Upper lobe of left lung (tissue), 6 donors: ENCODE results near the gene OCIAD2. TPM values are rescaled to one million over a fixed set of nuclear protein-coding genes. Genes with fewer than 3 reads are reported as not detected.
A peak's percentile ranks its signal among the peaks of the same experiment; 100 is the strongest.

Source experiments
- ATAC-seq, 2 donors: fragments of 200-7000 bp; cut with Tn5 transposase; one replicate each; pipeline ENCODE4 v1.9.1; 2022; ENCODE audit warnings: mild to moderate bottlenecking in 2 of 2, moderate library complexity in 2 of 2; ENCODE audit not compliant: low FRiP score in 2 of 2
- DNase-seq, 2 donors: peaks; one replicate each; pipeline ENCODE4 v3.0.0-alpha.2; 2019 to 2020
- H3K27ac ChIP-seq, 4 donors: fragments of 200-600 bp; sonication (generic); one replicate each; pipeline ENCODE4 v1.5.1; 2016 to 2019
- H3K27me3 ChIP-seq, 4 donors: fragments of 200-600 bp; sonication (generic); one replicate each; pipeline ENCODE4 v1.5.1; 2017 to 2019
- H3K36me3 ChIP-seq, 4 donors: fragments of 200-600 bp; sonication (generic); one replicate each; pipeline ENCODE4 v1.5.1; 2016 to 2019
- H3K4me1 ChIP-seq, 4 donors: fragments of 200-600 bp; sonication (generic); one replicate each; pipeline ENCODE4 v1.5.1; 2018 to 2019
- H3K4me3 ChIP-seq, 4 donors: fragments of 200-600 bp; sonication (generic); one replicate each; pipeline ENCODE4 v1.5.1; 2017 to 2019; ENCODE audit warnings: mild to moderate bottlenecking in 2 of 4, moderate library complexity in 1 of 4
- H3K9me3 ChIP-seq, 4 donors: fragments of 200-600 bp; sonication (generic); one replicate each; pipeline ENCODE4 v1.5.1; 2018 to 2019
- CTCF ChIP-seq, 6 experiments: fragments of 450-650 bp in 4 of 6; fragments of 200-600 bp in 2 of 6; sonication (generic) in 2 of 6; IDR thresholded peaks; one replicate each; pipeline ENCODE4 v1.5.1; 2016 to 2019; ENCODE audit warnings: antibody characterized with exemption in 6 of 6
- EP300 ChIP-seq, 4 donors: sonication (generic); formaldehyde crosslinking; IDR thresholded peaks; one replicate each; pipeline ENCODE4 v1.5.1; 2017; ENCODE audit warnings: antibody characterized with exemption in 4 of 4, control low read depth in 2 of 4
- POLR2A ChIP-seq, 4 donors: fragments of 450-650 bp; IDR thresholded peaks; one replicate each; pipeline ENCODE4 v1.5.1; 2016 to 2017; ENCODE audit warnings: antibody characterized with exemption in 4 of 4, mild to moderate bottlenecking in 2 of 4
- POLR2AphosphoS5 ChIP-seq, 2 donors: sonication (generic); formaldehyde crosslinking; IDR thresholded peaks; one replicate each; pipeline ENCODE4 v1.5.1; 2017; ENCODE audit warnings: antibody characterized with exemption in 2 of 2
- WGBS, 2 donors: methylation state at CpG; one replicate each; pipeline ENCODE4 v1.1.5; 2017 to 2018; 5-methylcytosine and 5-hydroxymethylcytosine counted together
- total RNA-seq, 6 donors: library from RNA; depleted of rRNA in 4 of 6; stranded (reverse); fragments of >200 nt in 4 of 6; gene quantifications; one replicate each; pipeline versions ENCODE4 v1.1.0 to v1.2.1, GENCODE V29; 2016 to 2021
- donor health status: DM: no; HTN: no; CAD: no; lungs with moderate emphysema.
- donor health status: DM: no; HTN: yes; CAD: no; lungs with severe emphysema.

OCIAD2 gene
- total RNA-seq, 6 donors from 2014 or later: 27.7 to 172 (median 37.9) TPM

- no peak overlapping the region for H3K4me3 ChIP-seq
- no peaks in the 10 kb centered on the region for H3K4me1 ChIP-seq
- H3K27me3 ChIP-seq: no peaks in the 10 kb centered on the region
- H3K27ac ChIP-seq: no peak overlapping the region
- no peak for TF ChIP-seq CTCF (IDR thresholded peaks at IDR 0.05)
- TF ChIP-seq POLR2A (IDR thresholded peaks at IDR 0.05): no peak
- peak in 1 of 2 donors; percentile 21 for TF ChIP-seq POLR2AphosphoS5 (IDR thresholded peaks at IDR 0.05)
- peaks cover 0 to 4% (median 0%) of the 10 kb centered on the region in 4 donors for H3K9me3 ChIP-seq
- DNase-seq (no peak), ATAC-seq (no peak)
- H3K36me3 ChIP-seq: no peaks in the 10 kb centered on the region
Measured at GRCh38 chr4:48939785-48940184, 33.2 kb upstream of the OCIAD2 start.

GRCh38 chr4:48938831-48939230 is 32.3 kb upstream of the OCIAD2 start:
- H3K9me3 ChIP-seq: peaks cover 0 to 4% (median 0%) of the 10 kb centered on the region in 4 donors
- H3K27ac ChIP-seq: no peak overlapping the region
- no peaks in the 10 kb centered on the region for H3K4me1 ChIP-seq
- 82% methylated on average over 3 of the region's 3 CpGs for WGBS, 2 donors
- H3K27me3 ChIP-seq: no peaks in the 10 kb centered on the region
- no peak for DNase-seq
- TF ChIP-seq EP300 (IDR thresholded peaks at IDR 0.05) (no peak), POLR2AphosphoS5 (IDR thresholded peaks at IDR 0.05) (no peak), CTCF (IDR thresholded peaks at IDR 0.05) (no peak), POLR2A (IDR thresholded peaks at IDR 0.05) (no peak)
- H3K4me3 ChIP-seq: no peak overlapping the region
- ATAC-seq: no peak
- no peaks in the 10 kb centered on the region for H3K36me3 ChIP-seq

- H3K36me3 ChIP-seq: no peaks in the 10 kb centered on the region
- H3K27ac ChIP-seq: no peak overlapping the region
- peaks cover 0 to 4% (median 0%) of the 10 kb centered on the region in 4 donors for H3K9me3 ChIP-seq
- TF ChIP-seq EP300 (IDR thresholded peaks at IDR 0.05) (no peak), POLR2AphosphoS5 (IDR thresholded peaks at IDR 0.05) (no peak), POLR2A (IDR thresholded peaks at IDR 0.05) (no peak), CTCF (IDR thresholded peaks at IDR 0.05) (no peak)
- 89 to 90% methylated on average over 2 of the region's 2 CpGs for WGBS, 2 donors
- DNase-seq (no peak), ATAC-seq (no peak)
- no peak overlapping the region for H3K4me3 ChIP-seq
- no peaks in the 10 kb centered on the region for H3K27me3 ChIP-seq
- no peaks in the 10 kb centered on the region for H3K4me1 ChIP-seq
Measured at GRCh38 chr4:48937033-48937432, 30.5 kb upstream of the OCIAD2 start.

GRCh38 chr4:48931459-48931858 is 24.9 kb upstream of the OCIAD2 start:
- Histone ChIP-seq H3K9me3 (no peaks in the 10 kb centered on the region), H3K4me3 (no peak overlapping the region), H3K4me1 (no peaks in the 10 kb centered on the region), H3K27me3 (no peaks in the 10 kb centered on the region), H3K36me3 (no peaks in the 10 kb centered on the region), H3K27ac (no peak overlapping the region)
- TF ChIP-seq CTCF (IDR thresholded peaks at IDR 0.05) (no peak), POLR2AphosphoS5 (IDR thresholded peaks at IDR 0.05) (no peak), EP300 (IDR thresholded peaks at IDR 0.05) (no peak), POLR2A (IDR thresholded peaks at IDR 0.05) (no peak)
- ATAC-seq (no peak), DNase-seq (no peak)
- 96 to 100% methylated on average over 2 of the region's 2 CpGs for WGBS, 2 donors

GRCh38 chr4:48930654-48931053 is 24.1 kb upstream of the OCIAD2 start:
- TF ChIP-seq CTCF (IDR thresholded peaks at IDR 0.05) (no peak), EP300 (IDR thresholded peaks at IDR 0.05) (no peak), POLR2AphosphoS5 (IDR thresholded peaks at IDR 0.05) (no peak), POLR2A (IDR thresholded peaks at IDR 0.05) (no peak)
- WGBS, 2 donors: 80 to 83% methylated on average over 4 of the region's 4 CpGs
- ATAC-seq (no peak), DNase-seq (no peak)
- Histone ChIP-seq H3K27ac (no peak overlapping the region), H3K4me1 (no peaks in the 10 kb centered on the region), H3K4me3 (no peak overlapping the region), H3K9me3 (no peaks in the 10 kb centered on the region), H3K27me3 (no peaks in the 10 kb centered on the region), H3K36me3 (no peaks in the 10 kb centered on the region)
